Stimulated activated CD8-positive, alpha-beta memory T cell treated with anti-CD3 and anti-CD28 coated beads, Interleukin-4, amount 100 ng/mL, for 4 hours (primary cell): ENCODE data around the gene DOC2A.
"Not testable (repeated sequence)": the region's sequence is repeated elsewhere in the genome, so short reads cannot be mapped to it uniquely, and the experiment has no call there.

Experiments used
- DNase-seq, 2 donors: peaks; one replicate each; pipeline ENCODE4 v3.0.0-alpha.2; 2020; ENCODE audit warnings: low read depth in 2 of 2, low spot score in 1 of 2

Gene DOC2A

DNA sequence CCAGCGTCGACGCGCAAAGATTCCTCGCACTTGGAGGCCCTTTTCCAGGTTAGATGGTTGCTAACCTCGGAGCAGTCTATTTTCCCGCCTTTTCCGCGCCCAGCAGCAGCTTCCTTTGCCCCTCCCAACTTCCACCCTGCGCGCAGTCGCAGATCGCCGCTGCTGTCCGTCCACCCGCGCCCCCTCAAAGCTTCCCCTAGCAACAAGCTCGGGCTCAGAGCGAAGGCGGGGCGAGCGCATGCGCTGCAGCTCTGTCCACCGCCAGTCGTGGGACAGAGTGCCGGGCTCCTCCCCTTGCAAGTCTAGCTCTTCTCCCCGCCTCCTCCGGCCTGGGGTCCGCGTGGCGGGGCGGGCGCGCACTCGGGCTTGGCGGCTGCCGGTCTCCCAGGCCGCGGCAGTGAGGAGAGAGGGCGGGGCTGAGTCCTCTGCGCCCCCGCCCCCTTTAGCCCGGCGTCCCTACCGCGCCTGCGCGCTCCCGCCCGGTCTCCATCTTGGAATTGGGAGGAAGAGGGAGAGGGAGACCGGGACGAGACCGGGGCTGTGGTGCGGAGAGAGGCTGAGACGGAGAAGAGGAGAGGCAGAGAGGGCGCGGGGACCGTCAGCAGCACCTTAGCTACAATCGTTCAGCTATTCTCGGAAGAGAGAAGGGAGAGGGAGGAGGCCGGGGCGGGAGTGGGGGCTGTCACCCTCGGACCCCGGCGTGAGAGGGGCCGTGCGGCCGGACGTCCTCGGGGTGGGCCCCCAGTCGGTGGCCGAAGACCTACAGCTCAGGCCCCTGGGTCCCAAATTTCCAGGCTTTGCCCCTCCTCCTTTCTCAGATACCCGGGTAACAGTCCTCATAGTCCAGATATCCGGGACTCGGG lies 37.2 kb downstream of the DOC2A start, which contains the start of gene TAOK2:
Gene TAOK2 (plus strand): TSS at position 485 of the 863 bp plus-strand sequence. CDS start 3,905 bp downstream, outside the sequence.
- peak; percentile 76 to 92 for DNase-seq

GRCh38 chr16:29972992-29973383 lies 37.8 kb downstream of the DOC2A start:
- DNase-seq: no peak

DNA sequence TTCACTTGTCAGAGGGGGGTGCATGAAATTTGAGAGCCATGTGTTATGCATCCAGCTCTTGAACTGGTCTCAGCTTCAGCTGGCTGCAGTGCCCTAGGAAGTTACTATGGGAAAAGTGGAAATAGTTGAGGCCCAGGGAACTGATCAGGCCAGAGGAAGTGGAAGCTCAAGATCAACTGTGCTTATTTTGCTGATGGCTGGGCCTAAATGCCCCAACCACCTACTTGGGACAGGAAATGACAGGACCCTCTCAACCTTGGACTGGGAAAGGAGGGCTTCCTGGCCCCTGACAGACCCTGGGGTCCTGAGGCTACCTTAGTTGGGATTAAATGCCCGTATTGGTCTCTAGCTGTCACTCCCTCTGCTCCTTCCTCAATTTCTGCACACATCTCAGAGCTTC lies 38.3 kb downstream of the DOC2A start:
- no peak for DNase-seq

DNA sequence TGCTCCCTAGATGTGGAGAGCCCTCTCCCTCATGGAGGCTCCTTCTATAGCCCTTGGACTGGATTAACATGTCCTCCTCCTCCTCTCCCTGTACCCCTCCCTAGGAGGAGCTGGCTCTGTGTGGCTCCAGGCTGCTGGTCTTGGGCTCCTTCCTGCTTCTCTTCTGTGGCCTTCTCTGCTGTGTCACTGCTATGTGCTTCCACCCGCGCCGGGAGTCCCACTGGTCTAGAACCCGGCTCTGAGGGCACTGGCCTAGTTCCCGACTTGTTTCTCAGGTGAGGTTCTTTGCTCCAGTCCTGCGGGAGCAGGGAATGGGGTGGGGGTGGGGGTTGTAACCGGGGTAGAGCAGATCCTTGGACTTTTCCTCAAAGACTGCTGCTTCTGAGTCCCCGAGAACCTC lies 39.5 kb downstream of the DOC2A start:
- no peak for DNase-seq

DNA sequence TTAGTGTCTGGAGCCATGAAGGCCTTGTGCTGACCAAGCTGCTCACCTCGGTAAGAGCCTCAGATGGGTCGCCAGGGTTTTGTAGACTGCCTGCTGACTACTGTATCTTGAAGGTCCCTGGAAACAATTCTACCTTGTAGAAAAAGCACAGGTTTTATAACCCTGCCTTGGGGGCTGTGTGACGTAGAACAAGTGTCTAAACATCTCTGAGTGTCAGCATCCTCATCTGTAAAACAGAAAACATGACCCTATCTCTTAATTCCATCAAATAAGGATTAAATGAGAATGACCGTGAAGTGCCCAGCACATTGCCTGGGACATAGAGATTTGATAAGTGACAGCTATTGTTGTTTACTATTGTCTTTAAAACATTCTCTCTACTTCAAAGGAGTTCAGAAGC lies 42.6 kb downstream of the DOC2A start:
- no peak for DNase-seq

- DNase-seq: no peak
These were observed 47.6 kb downstream of the DOC2A start for GRCh38 chr16:29963021-29963743.

- no peak for DNase-seq
These were observed 48.4 kb downstream of the DOC2A start for GRCh38 chr16:29962344-29962994.

DNA sequence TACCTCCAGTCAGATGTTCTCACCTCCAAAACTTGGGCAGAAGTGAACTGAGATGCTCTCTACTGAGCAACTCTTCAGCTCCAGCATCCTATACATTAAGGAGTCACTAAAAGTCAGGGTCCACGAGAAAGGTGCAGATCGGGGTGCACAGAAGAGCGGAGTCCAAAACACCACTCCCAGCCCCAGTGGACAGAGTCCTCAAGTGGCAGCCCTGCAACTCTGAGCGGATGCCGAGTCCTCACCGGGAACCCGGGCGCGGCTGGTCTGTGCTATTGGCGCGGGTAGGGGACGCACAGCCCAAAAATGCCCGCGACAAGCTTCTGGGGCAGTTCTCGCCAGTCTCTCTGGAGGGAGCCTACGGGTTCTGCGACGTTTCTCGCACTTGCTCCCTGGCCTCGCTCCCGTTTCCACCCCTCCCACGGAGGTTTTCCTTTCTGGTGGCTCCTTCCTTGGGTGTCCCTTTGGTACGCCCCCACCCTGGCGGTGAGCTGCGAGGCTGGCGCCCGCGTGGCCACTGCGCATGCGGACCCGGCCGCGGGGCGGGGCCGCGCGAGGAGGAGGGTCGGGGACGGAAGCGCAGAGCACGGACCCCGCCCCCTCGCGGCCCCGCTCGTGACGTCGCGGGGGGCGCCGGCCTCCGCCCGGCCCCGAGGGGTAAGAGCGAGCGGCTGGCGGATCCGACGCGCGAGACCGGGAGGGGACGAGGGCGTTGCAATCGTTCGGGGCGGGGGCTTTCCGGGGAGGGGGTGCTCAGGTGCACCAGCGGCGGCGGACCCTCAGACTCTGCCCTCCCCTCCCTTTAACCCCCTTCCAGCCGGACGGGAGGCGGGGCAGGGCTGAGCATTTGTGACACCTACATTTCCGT lies 49.1 kb downstream of the DOC2A start, which contains the start of gene TMEM219:
Gene TMEM219 (plus strand): TSS at position 601 of the 865 bp plus-strand sequence. CDS start 1,065 bp downstream, outside the sequence.
- DNase-seq: peak; percentile 83 to 85

DNA sequence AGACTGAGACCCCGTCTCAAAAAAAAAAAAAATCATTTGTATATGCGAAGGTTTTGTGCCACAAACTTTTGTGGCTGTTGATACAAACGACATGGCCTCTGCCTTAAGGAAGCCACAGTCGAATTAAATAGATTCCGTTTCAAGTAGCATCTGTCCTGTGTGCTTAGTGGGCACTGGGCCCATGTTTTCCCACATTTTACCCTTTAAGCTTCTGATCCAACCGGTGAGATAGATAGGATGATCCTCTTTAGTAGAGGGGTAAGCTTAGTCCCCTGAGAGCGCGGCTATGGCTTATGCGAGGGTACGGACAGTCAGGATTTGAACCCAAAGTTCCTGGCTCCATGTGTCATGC lies 49.7 kb downstream of the DOC2A start:
- DNase-seq: no peak

DNA sequence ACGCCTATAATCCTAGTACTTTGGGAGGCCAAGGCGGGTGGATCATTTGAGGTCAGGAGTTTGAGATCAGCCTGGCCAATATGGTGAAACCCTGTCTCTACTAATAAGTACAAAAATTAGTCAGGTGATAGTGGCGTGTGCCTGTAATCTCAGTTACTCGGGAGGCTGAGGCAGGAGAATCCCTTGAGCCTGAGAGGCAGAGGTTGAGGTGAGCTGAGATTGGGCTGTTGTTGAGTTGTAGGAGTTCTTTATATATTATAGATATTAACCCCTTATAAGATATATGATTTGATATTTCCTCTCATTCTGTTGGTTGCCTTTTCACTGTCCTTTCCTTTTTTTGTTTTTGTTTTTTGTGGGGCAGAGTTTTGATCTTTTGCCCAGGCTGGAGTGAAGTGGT lies 51.0 kb downstream of the DOC2A start:
- not testable (repeated sequence) for DNase-seq

- DNase-seq: no peak
These were observed 51.5 kb downstream of the DOC2A start for GRCh38 chr16:29959293-29959692.

- no peak for DNase-seq
These were observed 52.1 kb downstream of the DOC2A start for GRCh38 chr16:29958756-29959155.
